AG08395 (cell line): Measurements from ENCODE around the gene TMEM134.

Experiments
- DNase-seq: peaks from one replicate; pipeline ENCODE4 v3.0.0; 2012; ENCODE audit warnings: mixed read lengths, low spot score

The TMEM134 gene

DNA sequence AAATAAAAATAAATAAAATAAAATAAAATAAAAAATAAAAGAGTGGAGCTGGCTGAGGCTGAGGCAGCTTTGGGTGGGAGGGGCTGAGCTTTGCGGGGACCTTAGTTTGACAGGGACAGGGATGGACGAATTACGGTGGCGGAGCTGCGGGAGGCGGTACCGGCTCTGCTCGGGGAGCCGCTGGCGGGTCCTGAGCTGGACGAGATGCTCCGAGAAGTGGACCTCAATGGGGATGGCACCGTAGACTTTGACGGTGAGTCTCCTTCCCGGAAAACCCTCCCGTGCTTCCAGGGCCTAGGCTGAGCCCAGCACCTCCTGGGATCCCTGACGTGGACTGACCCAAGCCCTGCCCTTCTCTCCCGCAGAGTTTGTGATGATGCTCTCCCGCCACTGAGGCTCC lies 10.8 kb downstream of the TMEM134 start:
- no peak for DNase-seq

DNA sequence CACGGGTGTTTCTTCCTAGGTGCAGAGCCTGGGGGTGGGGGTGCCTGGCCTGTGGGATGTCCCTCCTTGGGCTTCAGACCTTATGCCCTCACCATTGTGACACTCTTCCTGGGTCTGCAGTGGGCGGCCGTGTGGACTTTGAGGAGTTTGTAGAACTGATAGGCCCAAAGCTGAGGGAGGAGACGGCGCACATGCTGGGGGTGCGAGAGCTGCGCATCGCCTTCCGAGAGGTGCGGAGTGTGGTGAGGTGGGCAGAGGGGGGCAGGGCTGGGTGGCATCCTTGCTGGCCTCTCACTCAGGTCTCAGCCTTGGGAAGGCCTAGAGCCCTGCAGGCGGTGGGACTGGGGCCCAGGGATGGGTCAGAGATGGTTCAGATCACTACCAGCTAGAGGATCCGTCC lies 11.6 kb downstream of the TMEM134 start:
- no peak for DNase-seq

DNA sequence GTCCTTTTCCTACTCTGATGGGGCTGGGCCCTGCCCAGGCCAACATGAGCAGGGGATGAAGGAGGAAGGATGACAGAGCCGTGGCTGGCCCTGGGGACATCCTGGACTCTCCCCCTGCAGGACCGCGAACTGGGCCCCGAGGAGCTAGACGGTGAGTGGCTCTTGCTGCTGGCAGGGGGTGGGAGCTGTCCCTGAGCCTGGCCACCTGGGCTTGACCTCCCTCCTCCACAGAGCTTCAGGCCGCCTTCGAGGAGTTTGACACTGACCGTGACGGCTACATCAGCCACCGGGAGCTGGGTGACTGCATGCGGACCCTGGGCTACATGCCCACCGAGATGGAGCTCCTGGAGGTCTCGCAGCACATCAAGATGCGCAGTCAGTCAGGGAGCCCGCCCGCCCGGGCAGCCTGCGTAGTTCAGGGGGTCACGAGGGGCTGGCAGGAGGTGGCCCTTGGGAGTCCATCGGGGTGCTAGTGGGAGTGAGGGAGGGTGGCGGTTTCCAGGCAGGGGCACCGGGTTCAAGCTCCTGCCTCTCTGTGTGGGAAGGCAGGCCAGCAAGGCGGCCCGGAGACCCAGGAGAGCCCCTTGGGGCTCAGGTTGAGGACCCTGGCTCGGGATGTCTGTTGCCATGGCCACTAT lies 12.9 kb downstream of the TMEM134 start:
- no peak for DNase-seq

DNA sequence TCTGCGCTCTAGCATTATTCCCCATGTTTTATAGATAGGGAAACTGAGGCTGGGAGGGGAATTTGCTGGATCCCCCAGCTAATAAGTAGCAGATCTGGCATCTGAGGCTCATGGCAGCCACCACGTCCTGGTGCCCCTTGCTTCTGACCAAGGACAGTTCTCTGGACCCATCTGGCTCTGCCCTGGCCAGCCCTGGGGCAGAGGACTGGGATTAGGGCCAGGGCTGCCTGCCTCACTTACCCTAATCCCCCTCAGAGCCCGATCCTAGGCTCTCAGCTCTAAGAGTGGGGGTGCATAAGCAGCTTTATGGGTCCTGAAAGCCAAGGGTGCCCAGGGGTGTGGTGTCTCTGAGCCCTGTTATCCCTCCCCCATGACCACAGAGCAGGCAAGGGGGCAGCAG lies 14.0 kb downstream of the TMEM134 start, which contains the start of gene CABP4:
TSS of gene CABP4 (plus strand) at position 301 of the 400 bp plus-strand sequence. CDS start at position 371, 70 bp downstream.
- no peak for DNase-seq

DNA sequence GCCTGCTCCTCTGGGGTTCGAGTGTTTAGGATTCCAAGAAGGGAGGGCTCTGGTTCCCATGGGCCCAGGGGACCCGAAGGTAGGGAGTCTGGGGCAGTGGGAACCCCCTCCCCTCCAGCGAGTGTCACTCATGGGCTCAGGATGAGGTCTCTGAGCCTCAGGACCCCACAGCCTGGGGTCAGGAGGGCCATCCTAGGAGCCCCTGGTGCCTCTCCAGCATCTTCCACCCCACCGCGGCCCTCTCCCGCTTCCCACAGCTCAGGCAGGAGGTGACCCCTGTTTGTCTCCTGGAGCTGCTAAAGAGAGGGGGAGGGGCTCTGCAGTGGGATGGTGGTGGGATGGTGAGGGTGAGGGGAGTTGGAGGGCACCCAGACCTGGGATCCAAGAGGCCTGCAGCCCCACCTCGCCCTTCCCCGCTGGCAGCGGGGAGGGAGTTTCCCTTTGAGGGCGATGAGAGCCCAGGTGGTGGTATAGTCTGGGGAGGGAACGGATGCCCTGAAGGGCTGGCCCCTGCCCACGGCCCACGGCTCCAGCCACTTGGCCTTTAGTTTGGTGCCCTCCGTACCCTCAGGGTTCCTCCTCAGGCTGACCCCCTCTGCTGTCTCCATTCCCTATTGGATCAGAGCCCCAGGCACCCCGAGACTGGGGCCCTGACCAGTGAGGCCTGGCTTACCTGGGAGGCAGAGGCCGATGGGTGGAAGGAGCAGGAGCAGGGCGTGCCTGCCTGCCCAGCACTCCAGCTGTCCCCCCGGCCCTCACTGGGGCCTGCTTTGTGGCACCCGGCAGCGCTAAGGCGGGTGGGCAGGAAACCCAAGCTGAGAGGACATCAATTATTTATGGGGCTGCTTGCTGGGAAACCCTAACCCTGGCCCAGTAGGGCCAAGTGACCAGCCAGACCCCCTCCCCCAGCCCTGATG lies 15.0 kb downstream of the TMEM134 start:
- DNase-seq: no peak

DNA sequence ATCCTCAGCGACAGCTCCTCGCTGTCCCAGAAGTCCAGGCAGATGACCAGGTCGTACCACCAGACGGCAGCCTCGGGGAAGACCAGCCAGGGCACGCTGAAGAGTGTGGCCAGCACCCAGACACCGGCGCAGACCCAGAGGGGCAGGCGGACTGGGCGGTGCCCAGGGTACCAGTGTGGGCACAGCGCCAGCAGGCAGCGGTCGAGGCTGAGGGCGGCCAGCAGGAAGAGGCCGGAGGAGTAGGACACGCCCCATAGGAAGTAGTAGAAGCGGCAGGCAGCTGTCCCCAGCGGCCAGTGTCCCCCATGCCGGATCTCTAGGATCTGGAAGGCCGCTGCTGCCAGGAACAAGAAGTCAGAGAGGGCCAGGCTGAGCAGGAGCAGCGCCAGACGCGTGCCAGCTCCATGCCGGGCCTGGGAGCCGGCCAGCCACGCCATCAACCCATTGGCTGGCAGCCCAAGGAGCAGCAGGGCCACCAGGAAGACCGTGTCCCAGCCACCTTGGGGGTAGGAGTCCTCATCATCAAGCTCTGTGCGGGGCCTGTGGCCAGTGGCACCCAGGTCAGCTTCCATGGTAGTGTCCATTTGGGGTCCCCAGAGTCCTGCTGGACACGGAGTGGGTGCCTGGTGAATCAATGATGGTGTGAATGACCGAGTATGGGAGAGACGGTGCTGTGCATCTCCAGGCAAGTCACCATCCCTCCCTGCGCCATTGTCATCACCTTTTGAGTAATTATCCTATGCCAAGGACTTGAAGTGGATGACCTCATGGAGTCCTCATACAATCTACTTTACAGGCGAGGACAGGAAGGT lies 16.7 kb downstream of the TMEM134 start, which contains the start of gene GPR152:
TSS of gene GPR152 (minus strand) at position 589 of the 812 bp plus-strand sequence. CDS start at position 584, 5 bp downstream.
- no peak for DNase-seq

DNA sequence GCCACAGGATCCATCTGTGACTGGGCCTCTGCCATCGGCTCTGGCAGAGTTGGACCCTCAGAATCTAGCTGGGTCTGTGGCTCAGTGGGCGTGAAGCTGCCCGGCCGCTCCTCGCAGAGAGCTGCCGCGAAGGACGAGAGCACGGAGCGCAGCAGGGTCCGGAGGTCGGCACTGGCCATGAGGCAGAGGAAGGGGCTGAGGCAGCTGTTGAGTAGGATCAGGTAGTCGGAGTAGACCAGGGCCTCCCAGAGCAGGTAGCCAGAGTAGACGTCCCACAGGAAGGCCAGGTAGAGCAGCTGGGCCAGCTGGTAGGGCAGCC lies 17.4 kb downstream of the TMEM134 start:
- DNase-seq: no peak

DNA sequence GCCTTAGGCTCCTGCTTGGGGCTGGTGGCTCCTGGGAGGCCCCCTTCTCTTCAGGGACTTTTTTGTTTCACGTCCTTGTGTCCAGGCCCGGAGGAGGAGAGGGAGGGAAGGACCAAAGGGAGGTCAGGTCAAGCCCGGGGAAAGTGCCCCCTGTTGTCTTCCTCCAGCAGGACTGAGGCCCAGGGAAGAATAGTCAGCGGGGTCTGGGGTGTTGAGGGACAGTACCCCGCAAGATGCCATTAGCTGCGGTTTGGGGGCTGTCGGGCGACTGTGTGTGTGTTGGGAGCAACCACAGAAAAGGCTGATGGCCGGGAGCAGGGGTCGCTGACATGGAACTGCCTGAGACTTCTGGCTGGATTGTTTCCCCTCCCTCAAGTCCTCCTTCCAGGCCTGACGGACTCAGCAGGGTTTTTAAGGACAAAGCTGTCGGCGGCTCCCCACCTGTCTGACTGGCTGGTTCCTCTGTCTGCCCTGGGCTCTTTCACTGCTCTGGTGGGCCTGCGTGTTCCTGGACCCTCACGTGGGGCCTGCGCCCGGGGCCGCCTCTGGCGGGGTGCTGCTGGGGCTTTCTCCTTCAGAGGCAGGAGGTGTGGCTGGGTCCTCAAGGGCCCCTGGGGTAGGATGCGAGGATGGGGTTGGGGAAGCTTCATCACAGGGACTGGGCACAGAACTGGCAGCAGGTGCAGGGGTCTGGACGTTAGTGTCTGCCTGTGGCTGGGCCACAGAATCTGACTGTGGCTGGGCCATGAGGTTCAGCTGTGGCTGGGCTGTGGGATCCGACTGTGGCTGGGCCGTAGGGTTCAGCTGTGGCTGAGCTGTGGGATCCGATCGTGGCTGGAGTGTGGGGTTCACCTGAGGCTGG lies 18.0 kb downstream of the TMEM134 start:
- DNase-seq: no peak

DNA sequence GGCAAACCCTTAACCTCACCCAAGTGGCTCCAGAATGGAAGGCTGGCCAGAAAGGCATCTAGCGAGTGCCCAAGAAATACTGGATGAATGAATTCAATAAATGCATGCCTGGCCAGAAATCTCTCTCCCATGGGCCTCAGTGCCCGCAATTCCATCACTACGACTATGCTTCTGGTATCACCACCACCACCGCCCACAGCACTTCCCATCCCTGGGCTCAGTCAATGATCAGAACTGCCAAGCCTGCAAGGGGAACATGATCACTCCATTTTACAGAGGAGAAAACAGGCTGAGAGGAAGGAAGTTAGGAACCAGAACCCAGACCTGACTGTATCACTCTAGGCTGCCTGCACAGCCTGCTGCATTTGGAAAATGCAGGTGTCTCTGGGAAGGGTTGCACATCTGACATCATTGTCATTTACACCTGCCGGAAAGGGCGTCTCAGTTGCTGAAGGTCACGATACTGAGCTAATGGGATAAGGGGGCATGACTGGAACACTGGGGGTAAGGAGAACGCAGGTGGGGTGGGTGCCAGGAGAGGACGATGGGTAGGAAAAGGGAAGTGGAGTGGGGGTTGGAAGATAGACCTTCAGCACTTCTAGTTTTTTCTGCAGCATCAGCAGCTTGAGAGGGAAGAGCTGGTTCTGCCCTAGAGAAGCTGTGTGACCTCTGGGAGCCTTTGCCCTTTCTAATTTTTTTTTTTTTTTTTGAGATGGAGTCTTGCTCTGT lies 19.8 kb downstream of the TMEM134 start:
- no peak for DNase-seq

DNA sequence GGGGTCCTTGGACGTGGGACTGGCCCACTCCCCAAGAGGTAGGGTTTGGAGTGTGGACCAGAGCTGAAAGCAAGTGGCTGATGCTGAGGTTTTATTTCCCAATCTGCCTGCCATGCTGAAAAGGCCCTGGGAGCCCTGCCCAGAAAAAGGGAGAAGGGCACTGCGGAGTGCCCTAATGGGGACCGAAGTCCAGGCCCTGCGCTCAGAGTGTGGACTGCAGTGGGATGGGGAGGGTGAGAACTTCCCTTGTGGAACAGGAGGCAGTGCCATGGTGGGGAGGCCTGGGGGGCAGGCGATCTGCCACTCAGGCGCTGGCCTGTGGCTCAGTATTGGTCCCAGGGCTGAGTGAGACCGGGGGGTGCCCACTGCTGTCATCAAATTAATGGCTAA lies 20.8 kb downstream of the TMEM134 start:
- DNase-seq: no peak

DNA sequence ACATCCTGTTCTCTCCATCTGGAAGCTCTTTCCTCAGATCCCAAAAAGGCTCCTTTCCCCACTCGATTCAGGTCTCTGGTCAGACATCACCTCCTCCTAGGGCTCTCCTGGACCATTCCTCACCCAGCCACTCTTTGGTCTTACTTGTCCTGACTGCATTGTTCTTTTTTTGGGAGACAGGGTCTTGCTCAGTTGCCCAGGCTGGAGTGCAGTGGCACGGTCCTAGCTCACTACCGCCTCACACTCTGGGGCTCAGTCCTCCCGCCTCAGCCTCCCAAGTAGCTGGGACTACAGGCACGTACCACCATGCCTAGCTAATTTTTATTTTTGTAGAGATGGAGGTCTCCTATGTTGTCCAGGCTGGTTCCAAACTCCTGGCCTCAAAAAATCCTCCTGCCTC lies 23.5 kb downstream of the TMEM134 start:
- no peak for DNase-seq

DNA sequence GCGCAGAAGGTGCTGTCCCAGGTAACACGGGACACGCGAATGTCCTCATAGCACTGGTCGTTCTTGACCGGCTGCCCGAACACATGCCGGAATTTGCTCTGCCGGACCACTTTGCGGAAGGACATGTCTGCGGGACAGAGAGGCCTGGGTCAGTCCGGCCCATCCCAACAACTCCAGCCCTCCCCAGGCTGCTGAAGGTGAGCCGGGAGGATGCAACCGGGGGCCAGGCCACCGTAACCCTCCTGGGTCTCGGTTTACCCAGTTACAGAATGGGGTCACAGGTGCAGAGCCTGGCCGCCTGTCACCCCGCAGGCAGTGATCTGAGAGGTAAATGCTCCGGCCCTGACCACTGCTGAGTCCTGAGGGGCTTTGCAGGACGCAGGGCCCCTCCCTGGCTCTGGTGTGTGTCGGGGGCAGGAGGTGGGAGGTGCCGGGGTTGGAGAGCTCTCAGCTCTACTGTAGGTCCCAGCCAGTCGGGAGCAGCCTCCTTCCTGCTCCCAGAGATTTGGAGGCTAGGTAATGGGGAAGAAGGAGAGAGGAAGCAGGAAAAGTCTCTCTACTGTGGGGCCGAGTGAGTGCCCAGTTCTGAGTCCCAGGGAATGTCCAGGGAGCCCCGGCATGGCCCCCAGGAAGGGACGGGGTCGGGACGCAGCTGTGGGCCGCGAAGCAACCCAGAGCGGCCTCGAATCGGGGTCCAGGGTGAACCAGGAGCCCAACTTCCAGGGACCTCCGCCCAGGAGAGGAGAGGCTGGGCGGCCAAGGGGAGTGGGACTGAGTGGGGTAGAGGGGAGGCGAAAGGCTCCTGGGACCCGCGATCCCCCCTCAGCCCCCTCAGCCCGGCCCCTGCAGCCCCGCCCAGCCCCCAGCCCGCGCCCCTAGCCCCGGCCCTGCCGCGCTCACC lies 26.3 kb downstream of the TMEM134 start:
- DNase-seq: no peak

DNA sequence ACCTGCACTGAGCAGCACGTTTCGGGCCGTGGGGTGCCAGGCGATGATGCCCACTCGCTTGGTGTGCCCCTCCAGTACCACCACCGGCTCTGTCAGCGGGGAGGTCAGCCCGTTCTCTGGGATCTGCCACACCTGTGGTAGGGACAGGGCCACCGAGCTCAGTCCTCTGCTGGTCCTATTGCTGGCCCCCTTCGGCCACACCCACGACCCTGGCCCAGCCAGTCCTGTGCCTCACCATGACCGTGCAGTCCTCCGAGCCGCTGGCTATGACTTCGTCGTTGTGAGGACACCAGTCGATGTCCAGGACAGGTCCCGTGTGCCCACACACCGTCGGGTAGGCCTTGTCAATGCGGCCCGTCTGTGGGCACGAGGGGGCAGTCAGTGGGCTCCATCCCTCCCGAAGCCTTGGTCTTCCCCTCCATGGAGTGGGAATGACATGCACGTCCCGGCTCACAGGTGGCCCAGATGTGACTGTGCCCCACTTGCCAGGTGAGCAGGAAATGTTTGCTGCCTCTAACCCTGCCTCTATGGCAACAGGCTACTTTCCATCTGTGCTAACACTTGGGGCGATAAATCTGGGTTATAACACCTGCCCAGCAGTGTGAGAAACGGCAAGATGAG lies 27.2 kb downstream of the TMEM134 start:
- no peak for DNase-seq

DNA sequence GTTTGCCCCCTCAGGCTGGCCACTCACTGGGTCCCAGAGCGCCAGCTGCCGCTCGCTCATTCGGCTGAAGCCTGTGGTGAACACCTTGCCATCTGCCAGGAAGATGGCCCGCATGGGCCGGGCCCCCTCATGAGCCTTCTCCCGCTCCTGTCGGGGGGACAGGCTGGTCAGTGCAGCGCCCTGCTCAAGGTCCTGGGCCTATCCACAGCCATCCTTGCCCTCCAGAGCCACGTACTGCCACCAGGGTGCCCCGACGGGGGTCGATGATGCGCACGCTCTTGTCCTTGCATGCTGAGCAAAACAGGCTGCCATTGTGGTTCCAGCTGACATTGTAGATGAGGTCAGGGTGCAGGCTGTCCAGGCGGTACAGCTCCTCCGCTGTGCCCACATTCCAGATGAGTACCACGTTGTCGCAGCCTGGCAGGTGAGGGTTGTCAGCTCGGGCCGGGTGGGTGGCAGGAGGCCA lies 27.9 kb downstream of the TMEM134 start:
- DNase-seq: no peak

DNA sequence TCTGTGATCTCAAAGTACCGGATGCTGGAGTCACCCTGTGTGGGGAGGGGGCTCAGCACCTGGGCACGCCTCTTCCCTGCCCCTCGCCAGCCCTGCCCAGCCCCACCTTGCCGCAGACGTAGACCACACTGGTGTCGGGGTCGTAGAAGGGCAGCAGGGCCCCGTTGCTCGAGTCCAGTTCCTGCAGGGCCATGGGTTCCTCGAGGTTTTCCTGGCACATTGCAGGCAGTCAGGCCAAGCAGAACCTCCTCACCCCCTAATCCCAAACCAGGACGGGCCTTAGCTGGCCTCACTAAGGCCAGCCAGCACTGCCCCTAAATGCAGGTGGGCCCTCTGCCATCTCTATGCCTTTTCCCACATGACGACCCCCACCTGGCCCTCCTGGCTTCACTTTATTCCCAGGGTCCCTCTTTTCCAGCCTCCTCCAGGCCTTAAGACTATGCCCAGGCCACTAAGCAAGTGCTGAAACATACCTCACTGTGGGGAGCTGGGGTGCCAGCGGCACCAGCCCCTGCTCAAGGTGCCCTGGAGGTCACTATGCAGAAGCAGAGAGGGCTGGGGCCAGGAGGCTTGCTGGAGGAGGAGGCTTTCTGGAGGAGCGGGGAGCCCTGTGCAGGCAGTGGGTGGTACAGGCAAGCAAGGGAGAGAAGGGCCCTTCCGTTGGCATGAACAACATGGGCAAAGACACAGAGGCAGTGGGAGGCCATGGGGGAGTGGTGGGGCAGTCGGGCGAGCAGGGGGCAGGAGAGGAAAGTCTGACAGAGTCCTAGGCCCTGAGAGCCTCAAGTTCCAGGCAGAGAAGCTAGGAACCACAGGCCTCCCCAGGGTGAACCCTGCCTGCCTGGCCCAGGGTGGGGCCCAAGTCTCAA lies 28.6 kb downstream of the TMEM134 start:
- DNase-seq: no peak

DNA sequence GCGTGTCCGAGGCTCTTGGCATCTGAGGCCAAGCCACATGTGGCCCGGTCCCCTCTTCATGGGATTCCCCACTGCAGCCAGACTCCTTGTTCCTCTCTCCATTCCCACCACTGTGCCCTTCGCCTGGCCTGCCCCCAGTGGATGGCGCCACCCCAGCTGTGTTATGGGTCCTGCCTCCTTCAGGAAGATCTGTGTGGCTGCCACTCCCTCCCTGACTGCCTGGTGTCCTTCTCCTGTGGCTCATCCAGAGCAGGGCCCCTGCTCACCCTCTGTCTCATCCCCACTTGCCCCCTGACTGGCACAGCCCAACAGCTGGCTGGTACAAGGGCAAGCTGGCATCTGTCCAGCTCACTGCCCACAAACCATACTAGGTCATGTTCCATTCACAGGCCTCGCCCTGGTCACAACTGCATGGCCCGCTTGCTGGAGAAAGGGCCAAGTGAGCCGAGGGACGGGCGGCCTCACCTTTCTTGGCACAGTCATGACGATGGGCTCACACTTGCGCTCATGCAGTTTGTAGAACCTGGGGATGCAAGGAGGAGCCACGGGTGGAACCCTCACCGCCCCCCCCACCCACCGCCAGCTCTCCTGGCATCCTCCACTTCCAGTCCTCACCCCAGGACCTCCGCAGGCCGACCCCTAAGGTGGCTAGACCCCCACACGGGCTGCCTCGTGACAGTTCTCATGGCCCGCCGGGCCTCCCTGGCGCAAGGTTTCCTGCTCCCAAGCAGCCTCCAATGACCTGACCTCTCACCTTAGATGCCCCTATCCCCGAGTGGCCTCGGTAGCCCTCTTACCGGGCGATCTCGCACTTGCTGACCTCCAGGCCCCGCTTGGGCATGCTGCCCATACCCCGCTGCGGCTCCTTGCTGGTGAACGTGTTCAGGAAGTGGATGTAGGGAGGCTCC lies 29.5 kb downstream of the TMEM134 start:
- DNase-seq: peak; percentile 49
